ENCODE measurements around the gene ARHGAP6. TPM values are rescaled to one million over a fixed set of nuclear protein-coding genes. Genes with fewer than 3 reads are reported as not detected.
A peak's percentile ranks its signal among the peaks of the same experiment; 100 is the strongest.
"Not testable (repeated sequence)": the region's sequence is repeated elsewhere in the genome, so short reads cannot be mapped to it uniquely, and the experiment has no call there.

ARHGAP6 gene
- polyA plus RNA-seq, 4 donors, result 14.1 to 18.6 (median 15.7) TPM

- DNase-seq (ENCODE audit: low read depth in 4 of 4, low spot score in 3 of 4), result peak; percentile 32 to 41 (median 34)
These were observed 132.5 kb downstream of the ARHGAP6 start for GRCh38 chrX:11533199-11533651.

- DNase-seq (ENCODE audit: low read depth in 4 of 4, low spot score in 3 of 4), result peak in 1 of 4 donors; percentile 13
These were observed 133.2 kb downstream of the ARHGAP6 start for GRCh38 chrX:11532291-11533078.

DNA sequence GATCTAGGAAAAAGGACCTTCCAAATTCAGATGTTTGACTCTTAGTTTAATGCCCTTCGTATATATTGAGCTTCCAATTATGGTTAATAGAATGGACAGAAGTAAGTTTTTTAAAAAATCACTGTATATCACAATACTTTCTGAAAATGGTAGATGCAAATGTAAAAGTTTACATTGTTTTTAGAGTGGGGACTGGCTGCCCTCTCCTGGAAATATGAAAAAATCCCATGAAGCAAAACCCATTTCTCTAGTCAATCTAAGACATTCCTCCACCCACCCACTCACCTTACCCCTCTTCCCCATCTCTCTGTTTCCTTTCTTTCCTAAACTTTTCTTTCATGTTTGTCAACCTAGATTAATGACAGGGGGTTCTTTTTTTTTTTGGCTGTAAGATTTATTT is 134.5 kb downstream of the ARHGAP6 start:
- no peak for DNase-seq (ENCODE audit: low read depth in 4 of 4, low spot score in 3 of 4)

DNA sequence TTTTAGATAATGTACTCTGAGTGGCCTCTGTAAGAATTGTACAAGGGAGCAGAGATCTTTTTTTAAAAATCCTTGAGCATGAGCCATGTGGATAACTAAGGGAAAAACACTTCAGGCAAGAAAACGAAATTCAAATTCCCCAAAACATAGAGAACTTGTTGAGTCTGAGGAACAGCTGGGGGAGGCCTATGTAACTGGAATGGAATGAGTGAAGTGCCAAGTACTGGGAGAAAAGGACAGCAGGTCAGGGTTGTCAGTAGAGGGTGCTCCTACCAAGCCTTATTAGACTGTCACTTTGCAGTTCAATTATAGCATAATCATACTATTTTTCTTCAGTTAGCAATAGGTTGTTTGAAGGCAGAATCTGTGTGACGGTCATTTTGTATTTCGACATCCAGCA is 135.1 kb downstream of the ARHGAP6 start:
- DNase-seq (ENCODE audit: low read depth in 4 of 4, low spot score in 3 of 4), result no peak

- no peak for DNase-seq (ENCODE audit: low read depth in 4 of 4, low spot score in 3 of 4)
These were observed 137.1 kb downstream of the ARHGAP6 start for GRCh38 chrX:11528623-11529022.

DNA sequence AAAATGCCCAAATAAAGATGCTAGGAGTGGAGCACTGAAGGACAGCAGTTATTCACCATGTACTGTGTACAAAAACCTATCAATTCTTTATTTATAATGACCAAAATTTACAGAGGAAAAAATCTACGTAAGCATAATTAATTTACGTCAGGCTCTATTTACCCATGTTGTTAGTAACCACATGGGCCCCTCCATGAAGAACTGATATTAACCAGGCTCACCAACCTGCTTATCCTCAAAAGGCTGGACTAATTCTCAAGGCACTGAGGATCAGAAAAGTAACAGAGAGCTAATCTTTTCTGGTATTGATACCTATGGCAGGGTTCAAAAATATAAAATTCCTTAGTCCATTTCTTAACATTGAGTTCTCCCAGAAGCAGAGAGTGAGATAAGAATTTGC is 140.0 kb downstream of the ARHGAP6 start:
- no peak for DNase-seq (ENCODE audit: low read depth in 4 of 4, low spot score in 3 of 4)

- not testable (repeated sequence) for DNase-seq (ENCODE audit: low read depth in 4 of 4, low spot score in 3 of 4)
These were observed 146.5 kb downstream of the ARHGAP6 start for GRCh38 chrX:11519234-11519633.

DNA sequence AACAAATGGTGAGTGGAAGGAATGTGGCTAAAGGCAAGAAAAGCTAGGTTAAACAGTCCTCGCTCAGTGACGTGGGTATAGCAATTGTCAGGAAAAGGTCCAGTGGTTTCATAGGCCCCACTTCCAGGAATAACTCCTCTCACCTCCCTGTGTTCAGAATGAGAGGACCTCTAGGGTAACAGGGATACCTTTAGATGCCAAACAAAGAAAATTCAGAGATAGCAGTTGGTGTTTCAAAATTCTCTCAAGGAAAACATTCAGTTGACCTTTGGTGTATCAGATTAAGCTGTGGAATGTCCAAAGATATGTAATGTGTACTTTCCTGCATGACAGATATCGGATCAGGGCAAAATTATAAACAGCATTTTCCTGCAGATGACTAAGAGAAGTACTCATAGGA is 155.9 kb downstream of the ARHGAP6 start:
- DNase-seq (ENCODE audit: low read depth in 4 of 4, low spot score in 3 of 4), result no peak

- DNase-seq (ENCODE audit: low read depth in 4 of 4, low spot score in 3 of 4), result no peak
These were observed 161.5 kb downstream of the ARHGAP6 start for GRCh38 chrX:11504234-11504633.

DNA sequence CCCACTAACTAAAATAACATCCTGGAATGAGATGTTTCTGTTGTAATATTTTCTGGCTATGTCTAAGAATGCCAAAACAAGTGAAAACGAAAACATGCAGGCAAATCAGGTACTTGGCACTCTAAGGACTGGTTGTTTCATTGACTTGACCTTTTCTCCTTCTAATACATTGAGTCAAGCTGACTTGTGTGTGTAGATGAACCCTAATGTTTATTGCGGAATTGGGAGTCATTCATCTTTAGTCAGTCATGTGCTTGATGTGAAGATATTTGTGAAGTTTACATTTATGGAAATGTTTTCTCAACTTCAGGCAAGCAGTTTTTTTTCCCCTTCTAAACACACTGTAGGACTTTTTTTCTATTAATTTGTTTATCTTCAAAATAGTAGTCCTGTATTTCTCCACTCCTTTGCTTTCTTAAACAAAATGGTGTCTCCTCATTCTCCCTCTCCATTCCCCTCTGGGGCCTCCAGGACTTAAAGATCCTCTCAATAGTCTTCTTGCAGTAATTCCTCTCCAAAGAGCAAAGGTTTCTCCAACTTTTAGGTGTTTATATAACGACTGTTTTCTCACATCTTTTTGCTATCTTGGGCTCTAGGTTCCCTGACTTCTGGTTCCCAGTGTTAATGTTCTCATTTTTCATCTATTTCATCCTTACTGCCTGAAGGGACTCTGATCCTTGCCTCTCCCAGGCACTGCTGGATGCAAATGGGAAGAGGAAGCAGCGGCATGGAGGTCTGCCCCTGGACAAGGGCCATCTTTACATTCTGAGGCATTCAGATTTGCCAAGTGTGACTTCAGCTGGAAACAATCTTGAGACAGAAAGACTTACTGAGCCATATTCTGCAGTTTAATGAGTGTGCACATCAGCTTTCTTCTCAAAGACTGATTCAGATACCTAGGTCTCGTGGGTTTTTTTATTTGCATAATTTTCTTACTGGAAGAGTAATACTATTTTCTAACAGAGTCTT is 166.4 kb downstream of the ARHGAP6 start:
- DNase-seq (ENCODE audit: low read depth in 4 of 4, low spot score in 3 of 4), result no peak

DNA sequence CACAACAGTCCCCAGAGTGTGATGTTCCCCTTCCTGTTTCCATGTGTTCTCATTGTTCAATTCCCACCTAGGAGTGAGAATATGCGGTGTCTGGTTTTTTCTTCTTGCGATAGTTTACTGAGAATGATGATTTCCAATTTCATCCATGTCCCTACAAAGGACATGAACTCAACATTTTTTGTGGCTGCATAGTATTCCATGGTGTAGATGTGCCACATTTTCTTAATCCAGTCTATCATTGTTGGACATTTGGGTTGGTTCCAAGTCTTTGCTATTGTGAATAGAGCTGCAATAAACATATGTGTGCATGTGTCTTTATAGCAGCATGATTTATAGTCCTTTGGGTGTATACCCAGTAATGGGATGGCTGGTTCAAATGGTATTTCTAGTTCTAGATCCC is 174.3 kb downstream of the ARHGAP6 start:
- not testable (repeated sequence) for DNase-seq (ENCODE audit: low read depth in 4 of 4, low spot score in 3 of 4)

GRCh38 chrX:11484290-11484689 is 181.4 kb downstream of the ARHGAP6 start:
- DNase-seq (ENCODE audit: low read depth in 4 of 4, low spot score in 3 of 4), result no peak

GRCh38 chrX:11481035-11481434 is 184.7 kb downstream of the ARHGAP6 start:
- no peak for DNase-seq (ENCODE audit: low read depth in 4 of 4, low spot score in 3 of 4)

DNA sequence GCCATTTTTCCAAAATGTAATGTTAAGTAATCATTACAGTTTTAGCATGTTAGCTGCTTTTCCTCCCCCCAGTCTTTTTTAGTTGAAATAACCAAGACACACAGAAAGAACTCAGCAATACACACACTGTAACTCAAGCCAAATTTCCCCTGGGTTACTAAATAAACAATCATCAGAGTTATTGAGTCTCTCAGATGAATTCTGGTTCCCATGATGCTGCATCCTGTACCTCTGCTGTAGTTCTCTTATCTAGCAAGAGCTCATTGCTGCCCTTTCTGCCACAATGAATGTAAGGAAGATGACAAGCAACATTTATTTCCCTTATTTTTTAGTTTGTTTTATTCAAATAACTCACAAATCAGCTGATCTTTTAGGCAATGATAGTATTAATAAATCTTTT is 185.1 kb downstream of the ARHGAP6 start:
- DNase-seq (ENCODE audit: low read depth in 4 of 4, low spot score in 3 of 4), result no peak

GRCh38 chrX:11478911-11479310 is 186.8 kb downstream of the ARHGAP6 start:
- no peak for DNase-seq (ENCODE audit: low read depth in 4 of 4, low spot score in 3 of 4)

- DNase-seq (ENCODE audit: low read depth in 4 of 4, low spot score in 3 of 4), result no peak
These were observed 187.7 kb downstream of the ARHGAP6 start for GRCh38 chrX:11478026-11478425.

DNA sequence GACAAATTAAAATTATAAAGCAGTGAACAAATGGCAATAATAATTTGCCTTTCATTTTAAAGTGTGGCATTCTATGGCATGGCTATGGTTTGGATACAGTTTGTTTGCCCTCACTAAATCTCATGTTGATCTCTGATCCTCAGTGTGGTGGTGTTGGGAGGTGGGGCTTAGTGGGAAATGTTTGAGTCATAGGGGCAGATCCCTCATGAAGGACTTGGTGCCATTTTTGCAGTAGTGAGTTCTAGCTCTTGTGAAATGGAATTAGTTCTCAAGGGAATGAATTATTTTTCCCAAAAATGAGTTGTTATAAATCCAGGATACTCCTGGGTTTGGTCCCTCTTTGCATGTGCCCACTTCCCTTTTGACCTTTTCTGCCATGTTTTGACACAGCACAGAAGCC is 191.1 kb downstream of the ARHGAP6 start:
- no peak for DNase-seq (ENCODE audit: low read depth in 4 of 4, low spot score in 3 of 4)

DNA sequence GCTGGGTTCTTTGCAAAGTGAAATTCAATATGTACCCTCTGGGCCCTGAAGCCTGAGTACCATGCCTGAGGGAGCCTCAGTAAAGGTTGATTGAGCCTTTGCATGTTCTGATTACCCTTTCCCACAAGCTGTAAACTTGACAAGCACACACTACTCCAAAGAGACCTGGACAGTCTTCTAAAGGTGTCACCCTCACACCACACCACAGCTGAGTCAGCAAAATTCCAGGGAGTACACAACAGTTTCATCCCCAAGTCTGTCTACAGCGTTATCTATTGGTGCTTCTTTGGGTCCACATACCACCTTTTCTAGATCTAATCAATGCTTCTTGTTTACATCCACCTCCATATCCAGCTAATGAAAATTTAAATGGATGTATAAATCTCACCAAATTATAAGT is 191.7 kb downstream of the ARHGAP6 start:
- no peak for DNase-seq (ENCODE audit: low read depth in 4 of 4, low spot score in 3 of 4)

DNA sequence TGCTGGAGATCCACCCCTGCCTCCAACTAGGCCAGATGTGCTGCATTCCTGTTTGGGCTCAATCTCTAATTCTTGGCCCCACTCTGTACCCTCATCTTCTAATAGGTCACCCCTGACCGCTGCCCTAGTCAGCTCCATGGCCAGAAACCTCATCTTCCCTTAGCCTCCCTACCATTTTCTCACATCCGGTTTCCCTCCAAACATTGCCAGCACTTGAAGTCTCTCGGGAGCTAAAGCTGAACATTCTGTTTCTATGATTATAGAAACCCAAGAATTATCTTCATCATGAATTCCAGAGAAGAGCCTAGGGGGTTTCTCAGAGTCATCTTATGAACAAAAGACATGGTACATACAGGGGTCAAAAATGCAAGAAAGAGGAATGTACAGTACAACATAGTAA is 192.8 kb downstream of the ARHGAP6 start:
- no peak for DNase-seq (ENCODE audit: low read depth in 4 of 4, low spot score in 3 of 4)

- no peak for DNase-seq (ENCODE audit: low read depth in 4 of 4, low spot score in 3 of 4)
These were observed 193.3 kb downstream of the ARHGAP6 start for GRCh38 chrX:11472381-11472780.

GRCh38 chrX:11470250-11470974 is 195.3 kb downstream of the ARHGAP6 start:
- no peak for DNase-seq (ENCODE audit: low read depth in 4 of 4, low spot score in 3 of 4)

All from right renal pelvis (tissue), 4 donors.